OCI-LY3 (cell line): Measurements from ENCODE around the gene PLXNB1.
A peak's percentile ranks its signal among the peaks of the same experiment; 100 is the strongest.

Source experiments
- H2AFZ ChIP-seq: fragments of 200-600, 300-600 bp; shearing (Covaris generic); 2 replicates; pipeline ENCODE4 v1.6.0; 2014; ENCODE audit warnings: antibody characterized with exemption, low read depth, low read length
- H3K27ac ChIP-seq: fragments of 200-600, 300-600 bp; sonication (generic); 2 replicates; pipeline ENCODE4 v1.5.1; 2014; ENCODE audit warnings: mild to moderate bottlenecking, low read length, moderate library complexity, mixed read lengths
- H3K27me3 ChIP-seq: fragments of 200-600, 300-600 bp; sonication (generic); 2 replicates; pipeline ENCODE4 v1.6.1; 2014; ENCODE audit warnings: low read depth, low read length, mixed read lengths
- H3K36me3 ChIP-seq: fragments of 200-600, 300-600 bp; sonication (generic); replicated peaks from 2 replicates; pipeline ENCODE3; 2014; ENCODE audit warnings: low read depth, low read length, mixed read lengths
- H3K4me1 ChIP-seq: fragments of 300-600, 200-600 bp; sonication (generic); 2 replicates; pipeline ENCODE4 v1.6.1; 2014; ENCODE audit warnings: low read length, mixed read lengths
- H3K4me2 ChIP-seq: fragments of 200-600, 300-600 bp; sonication (generic); 2 replicates; pipeline ENCODE4 v1.6.1; 2014; ENCODE audit warnings: low read length, mixed read lengths
- H3K4me3 ChIP-seq: fragments of 300-600, 200-600 bp; sonication (generic); 2 replicates; pipeline ENCODE4 v1.5.1; 2014; ENCODE audit warnings: antibody characterized with exemption, mild to moderate bottlenecking, low read length, moderate library complexity
- H3K79me2 ChIP-seq: fragments of 300-600, 200-600 bp; shearing (Covaris generic); 2 replicates; pipeline ENCODE4 v1.6.1; 2014; ENCODE audit warnings: mild to moderate bottlenecking, low read length, mixed read lengths
- H3K9ac ChIP-seq: fragments of 300-600, 200-600 bp; shearing (Covaris generic); 2 replicates; pipeline ENCODE4 v1.6.0; 2014; ENCODE audit warnings: mild to moderate bottlenecking, low read length, moderate library complexity
- H3K9me3 ChIP-seq: fragments of 200-600, 300-600 bp; shearing (Covaris generic); 2 replicates; pipeline ENCODE4 v1.6.1; 2014; ENCODE audit warnings: low read length, mixed read lengths; ENCODE audit not compliant: insufficient read depth
- H4K20me1 ChIP-seq: fragments of 200-600, 300-600 bp; sonication (generic); 2 replicates; pipeline ENCODE4 v1.6.1; 2016; ENCODE audit warnings: low read length, mixed read lengths; ENCODE audit not compliant: insufficient read depth
- EZH2phosphoT487 ChIP-seq: fragments of 200-600 bp; shearing (Covaris generic); IDR thresholded peaks from 2 replicates; pipeline ENCODE4 v1.6.1; 2018; ENCODE audit warnings: antibody characterized with exemption, mixed run types, low read depth
- TF ChIP-seq, protein P1 (sequence below): fragments of 200-600, 300-600 bp; sonication (generic); IDR thresholded peaks from 2 replicates; pipeline ENCODE4 v1.5.1; 2014; ENCODE audit warnings: antibody characterized with exemption, low read length, low read depth

Gene PLXNB1

DNA sequence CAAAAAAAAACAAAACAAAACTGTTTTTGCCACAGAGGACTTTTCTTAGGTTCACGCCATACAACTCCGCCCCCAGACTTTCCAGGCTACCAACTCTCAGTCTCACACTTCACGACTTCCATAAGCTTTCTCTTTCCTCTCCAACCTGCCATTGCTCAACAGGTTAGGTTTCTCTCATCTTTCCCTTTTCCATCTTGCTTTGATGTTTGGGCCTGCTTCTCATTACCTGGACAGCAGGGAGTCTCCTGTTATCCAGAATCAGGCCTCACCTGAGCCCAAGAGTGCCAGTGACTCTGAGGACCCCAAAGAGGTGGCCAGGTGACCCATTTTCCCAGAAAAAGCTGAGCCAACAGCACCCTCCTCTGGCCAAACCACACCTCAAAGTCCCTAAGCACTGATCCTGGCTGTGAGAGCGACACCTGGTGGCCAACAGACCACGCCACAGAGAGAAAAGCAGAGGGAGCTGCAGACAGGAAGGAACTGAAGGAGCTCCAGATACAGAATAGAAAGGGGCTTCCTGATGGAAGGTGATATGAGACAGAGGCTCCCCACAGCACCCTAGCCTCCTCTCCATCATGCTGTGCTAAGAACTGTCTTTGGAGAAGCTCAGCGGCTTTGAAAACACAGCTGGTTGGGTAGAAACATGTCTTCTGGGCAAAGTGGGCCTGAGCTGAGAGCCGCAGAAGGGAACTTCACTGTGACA, 6.0 kb upstream of the PLXNB1 start:
- H3K9ac ChIP-seq = no peak overlapping the region
- no peaks in the 10 kb centered on the region for H3K9me3 ChIP-seq
- H3K4me3 ChIP-seq = no peak overlapping the region
- no peaks in the 10 kb centered on the region for H3K27me3 ChIP-seq
- H3K79me2 ChIP-seq = peaks cover 26% of the 10 kb centered on the region
- no peak for TF ChIP-seq EZH2phosphoT487
- TF ChIP-seq, protein P1, sequence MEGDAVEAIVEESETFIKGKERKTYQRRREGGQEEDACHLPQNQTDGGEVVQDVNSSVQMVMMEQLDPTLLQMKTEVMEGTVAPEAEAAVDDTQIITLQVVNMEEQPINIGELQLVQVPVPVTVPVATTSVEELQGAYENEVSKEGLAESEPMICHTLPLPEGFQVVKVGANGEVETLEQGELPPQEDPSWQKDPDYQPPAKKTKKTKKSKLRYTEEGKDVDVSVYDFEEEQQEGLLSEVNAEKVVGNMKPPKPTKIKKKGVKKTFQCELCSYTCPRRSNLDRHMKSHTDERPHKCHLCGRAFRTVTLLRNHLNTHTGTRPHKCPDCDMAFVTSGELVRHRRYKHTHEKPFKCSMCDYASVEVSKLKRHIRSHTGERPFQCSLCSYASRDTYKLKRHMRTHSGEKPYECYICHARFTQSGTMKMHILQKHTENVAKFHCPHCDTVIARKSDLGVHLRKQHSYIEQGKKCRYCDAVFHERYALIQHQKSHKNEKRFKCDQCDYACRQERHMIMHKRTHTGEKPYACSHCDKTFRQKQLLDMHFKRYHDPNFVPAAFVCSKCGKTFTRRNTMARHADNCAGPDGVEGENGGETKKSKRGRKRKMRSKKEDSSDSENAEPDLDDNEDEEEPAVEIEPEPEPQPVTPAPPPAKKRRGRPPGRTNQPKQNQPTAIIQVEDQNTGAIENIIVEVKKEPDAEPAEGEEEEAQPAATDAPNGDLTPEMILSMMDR = peak; percentile 100
- H3K4me2 ChIP-seq = no peak overlapping the region
- no peak overlapping the region for H2AFZ ChIP-seq
- H3K4me1 ChIP-seq = peaks cover 28% of the 10 kb centered on the region
- no peaks in the 10 kb centered on the region for H4K20me1 ChIP-seq
- H3K27ac ChIP-seq = 0 out of 2 replicates have a peak overlapping the region, but pooled peaks have one; percentile 1
- H3K36me3 ChIP-seq = peaks cover 23% of the 10 kb centered on the region

DNA sequence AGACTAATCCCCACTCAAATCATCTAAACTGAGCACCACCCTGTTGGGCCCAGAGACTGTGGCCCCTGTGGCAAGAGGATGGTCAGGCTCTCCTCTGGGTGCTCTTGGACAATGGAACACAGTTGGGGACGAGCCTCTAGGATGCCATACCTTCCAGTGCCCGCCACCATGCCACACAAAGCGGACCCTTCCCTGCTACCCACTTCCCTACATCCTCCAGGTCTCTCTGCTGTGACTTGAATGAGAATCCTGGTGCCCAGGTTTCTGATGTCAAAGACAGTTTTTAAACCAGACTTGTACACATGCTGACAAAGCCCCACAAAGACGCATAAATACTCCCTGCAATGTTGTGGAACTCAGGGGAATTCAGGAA, 5.3 kb upstream of the PLXNB1 start:
- H3K4me2 ChIP-seq = no peak overlapping the region
- H3K9ac ChIP-seq = no peak overlapping the region
- H3K4me3 ChIP-seq = no peak overlapping the region
- peaks cover 19% of the 10 kb centered on the region for H3K79me2 ChIP-seq
- H3K9me3 ChIP-seq = no peaks in the 10 kb centered on the region
- H3K27ac ChIP-seq = no peak overlapping the region
- H3K27me3 ChIP-seq = no peaks in the 10 kb centered on the region
- H3K4me1 ChIP-seq = peaks cover 28% of the 10 kb centered on the region
- no peak overlapping the region for H2AFZ ChIP-seq
- TF ChIP-seq EZH2phosphoT487 = no peak
- TF ChIP-seq, protein P1 = no peak
- no peaks in the 10 kb centered on the region for H4K20me1 ChIP-seq
- peaks cover 23% of the 10 kb centered on the region for H3K36me3 ChIP-seq

DNA sequence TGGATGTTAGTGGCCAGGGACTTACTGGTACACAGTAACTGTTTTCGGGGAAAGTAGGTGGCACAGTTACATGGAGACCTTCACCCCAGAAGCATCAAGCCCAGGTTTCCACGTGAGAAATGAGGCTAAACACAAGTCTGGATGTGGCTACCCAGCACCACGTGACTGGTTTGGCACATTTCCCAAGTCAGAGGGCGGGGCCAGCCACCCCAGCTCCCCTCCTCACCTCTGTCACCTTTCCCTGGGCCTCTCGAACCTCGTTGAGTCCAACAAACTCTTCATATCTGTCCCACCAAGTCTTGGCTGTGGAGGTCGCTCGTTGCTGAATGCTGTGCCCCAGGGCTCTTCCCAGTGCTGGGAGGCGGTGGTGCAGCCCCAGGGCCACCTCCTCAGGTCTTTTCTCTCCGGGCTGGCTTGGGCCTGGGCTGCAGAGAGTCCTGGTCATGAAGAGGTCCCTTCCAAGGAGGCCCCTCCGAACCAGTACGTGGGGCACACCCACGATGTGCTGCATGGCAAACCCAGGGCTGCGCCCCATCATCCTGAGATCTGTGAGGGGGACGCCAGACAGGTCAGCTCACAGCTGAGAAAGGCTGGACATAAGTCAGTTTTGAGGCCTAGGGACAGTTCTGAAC, 4.8 kb upstream of the PLXNB1 start:
- Histone ChIP-seq H4K20me1 (no peaks in the 10 kb centered on the region), H3K4me1 (peaks cover 33% of the 10 kb centered on the region), H3K4me2 (no peak overlapping the region), H3K27me3 (no peaks in the 10 kb centered on the region), H3K9ac (no peak overlapping the region), H3K9me3 (no peaks in the 10 kb centered on the region), H3K36me3 (peaks cover 23% of the 10 kb centered on the region), H3K79me2 (peaks cover 15% of the 10 kb centered on the region), H3K4me3 (no peak overlapping the region), H3K27ac (no peak overlapping the region), H2AFZ (no peak overlapping the region)
- no peak for TF ChIP-seq EZH2phosphoT487
- TF ChIP-seq, protein P1 = no peak

- Histone ChIP-seq H3K36me3 (peaks cover 23% of the 10 kb centered on the region), H3K9me3 (no peaks in the 10 kb centered on the region), H3K79me2 (peaks cover 4% of the 10 kb centered on the region), H4K20me1 (no peaks in the 10 kb centered on the region), H3K4me3 (no peak overlapping the region), H3K4me1 (peaks cover 26% of the 10 kb centered on the region), H3K9ac (no peak overlapping the region), H2AFZ (no peak overlapping the region), H3K4me2 (no peak overlapping the region), H3K27ac (no peak overlapping the region), H3K27me3 (no peaks in the 10 kb centered on the region)
- TF ChIP-seq, protein P1 = no peak
- TF ChIP-seq EZH2phosphoT487 = no peak
Observed at GRCh38 chr3:48433472-48434118, 3.7 kb upstream of the PLXNB1 start.
